ENCODE data around the gene OR11L1. TPM values are rescaled to one million over a fixed set of nuclear protein-coding genes. Genes with fewer than 3 reads are reported as not detected.

The OR11L1 gene
- total RNA-seq, 1 experiment from 2014 or later: not detected

DNA sequence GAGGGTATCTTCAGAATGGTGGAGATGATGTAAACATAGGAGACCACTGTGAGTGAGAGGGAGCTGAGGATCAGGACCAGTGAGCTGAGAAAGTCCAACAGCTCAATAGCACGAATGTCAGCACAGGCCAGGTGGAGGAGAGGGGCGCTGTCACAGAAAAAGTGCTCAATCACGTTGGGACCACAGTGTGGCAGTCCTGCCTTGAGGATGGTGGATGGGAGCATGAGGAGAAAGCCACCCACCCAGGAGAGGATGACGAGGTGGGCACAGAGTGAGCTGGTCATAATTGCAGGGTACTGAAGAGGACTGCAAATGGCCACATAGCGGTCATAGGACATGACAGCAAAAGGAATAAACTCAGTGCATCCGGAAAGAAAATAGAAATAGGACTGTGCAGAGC lies 8.1 kb downstream of the OR11L1 start:
- Histone ChIP-seq H3K9me3 (0 out of 2 replicates have a peak, but pooled peaks cover 4% of the 10 kb centered on the region), H3K36me3 (no peaks in the 10 kb centered on the region), H3K4me3 (no peak overlapping the region), H3K27me3 (no peaks in the 10 kb centered on the region)
- DNase-seq: no peak

DNA sequence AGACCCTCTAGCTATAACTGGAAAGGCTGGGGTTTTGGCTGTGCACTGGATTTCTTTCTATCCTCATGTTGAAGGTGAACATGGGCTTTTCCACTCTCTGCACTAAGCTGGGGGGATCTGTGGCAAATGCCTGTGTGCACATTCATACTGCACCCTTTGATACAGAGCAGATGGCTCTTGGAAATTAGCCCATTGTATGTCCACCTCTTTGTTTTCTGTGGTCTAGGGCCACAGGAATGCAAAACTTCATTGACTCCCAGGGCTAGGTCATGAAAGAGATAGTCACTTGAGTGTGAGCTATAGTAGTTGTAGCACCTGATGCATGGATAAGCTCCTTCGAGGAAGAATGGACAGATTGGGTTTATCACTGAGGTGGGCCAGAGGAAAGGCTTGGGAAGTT lies 12.0 kb downstream of the OR11L1 start:
- H3K36me3 ChIP-seq: no peaks in the 10 kb centered on the region
- H3K27me3 ChIP-seq: no peaks in the 10 kb centered on the region
- H3K9me3 ChIP-seq: no peaks in the 10 kb centered on the region
- DNase-seq: no peak
- no peak overlapping the region for H3K4me3 ChIP-seq

DNA sequence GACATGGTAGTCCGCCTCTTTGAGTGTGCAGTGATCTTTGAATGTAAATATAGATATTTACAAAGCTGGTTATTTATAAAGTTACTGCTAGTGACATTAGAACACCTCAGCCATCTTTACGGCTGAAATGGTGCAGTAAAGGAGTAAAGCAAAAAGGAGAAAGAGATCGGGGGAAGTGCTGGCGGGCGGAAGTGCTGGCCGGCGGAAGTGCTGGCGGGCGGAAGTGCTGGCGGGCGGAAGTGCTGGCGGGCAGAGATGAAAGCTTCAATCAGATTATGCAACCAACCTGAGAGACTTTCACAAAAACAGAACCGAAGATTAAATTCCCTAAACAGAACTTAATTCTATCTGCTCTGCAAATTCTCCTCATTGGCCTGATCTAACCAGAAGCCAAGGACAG lies 16.3 kb downstream of the OR11L1 start:
- DNase-seq: no peak
- Histone ChIP-seq H3K9me3 (no peaks in the 10 kb centered on the region), H3K36me3 (no peaks in the 10 kb centered on the region), H3K4me3 (no peak overlapping the region), H3K27me3 (no peaks in the 10 kb centered on the region)

DNA sequence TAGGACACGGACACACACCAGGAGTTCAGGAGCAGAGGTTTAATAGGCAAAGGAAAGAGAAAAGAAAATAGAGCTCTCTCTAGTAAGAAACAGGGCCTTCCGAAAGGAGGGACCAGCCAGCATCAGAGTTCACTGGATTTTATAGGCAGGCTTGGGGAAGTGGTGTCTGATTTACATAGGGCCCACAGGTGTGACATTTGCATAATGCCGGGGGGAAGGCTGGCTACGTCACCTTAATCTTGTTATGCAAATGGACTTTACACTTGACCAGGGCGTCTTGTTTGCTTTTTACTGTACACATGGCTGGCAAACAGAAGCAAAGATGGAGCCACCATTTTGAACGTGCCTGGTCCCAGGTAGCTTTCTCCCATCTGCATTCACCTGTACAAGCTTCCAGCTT lies 17.7 kb downstream of the OR11L1 start, which contains the start of gene OR14A16:
TSS of gene OR14A16 (minus strand) at position 97 of the 400 bp plus-strand sequence. CDS start 8,390 bp downstream, outside the sequence.
- H3K36me3 ChIP-seq: no peaks in the 10 kb centered on the region
- no peak within 1 kb of the TSS for H3K4me3 ChIP-seq
- H3K27me3 ChIP-seq: no peaks in the 10 kb centered on the region
- no peaks in the 10 kb centered on the region for H3K9me3 ChIP-seq
- no peak for DNase-seq

DNA sequence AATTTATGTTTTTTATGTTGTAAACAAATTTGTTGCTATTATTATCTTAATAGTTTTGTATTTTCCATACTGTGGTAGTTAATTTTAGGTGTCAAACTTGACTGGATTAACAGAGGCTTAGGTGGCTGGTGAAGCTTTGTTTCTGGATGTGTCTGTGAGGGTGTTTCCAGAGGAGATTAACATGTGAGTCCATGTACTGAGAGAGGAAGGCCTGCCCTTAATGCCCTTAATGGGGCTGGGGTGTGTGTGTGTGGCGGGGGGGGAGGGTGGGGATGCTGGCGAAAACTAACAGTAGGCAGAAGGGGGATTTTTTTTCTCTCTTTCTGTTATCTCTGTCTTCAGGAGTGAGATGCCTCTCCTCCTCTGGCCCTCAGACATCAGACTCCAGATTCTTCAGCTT lies 19.6 kb downstream of the OR11L1 start:
- Histone ChIP-seq H3K36me3 (no peaks in the 10 kb centered on the region), H3K4me3 (no peak overlapping the region), H3K9me3 (no peaks in the 10 kb centered on the region), H3K27me3 (no peaks in the 10 kb centered on the region)
- no peak for DNase-seq

DNA sequence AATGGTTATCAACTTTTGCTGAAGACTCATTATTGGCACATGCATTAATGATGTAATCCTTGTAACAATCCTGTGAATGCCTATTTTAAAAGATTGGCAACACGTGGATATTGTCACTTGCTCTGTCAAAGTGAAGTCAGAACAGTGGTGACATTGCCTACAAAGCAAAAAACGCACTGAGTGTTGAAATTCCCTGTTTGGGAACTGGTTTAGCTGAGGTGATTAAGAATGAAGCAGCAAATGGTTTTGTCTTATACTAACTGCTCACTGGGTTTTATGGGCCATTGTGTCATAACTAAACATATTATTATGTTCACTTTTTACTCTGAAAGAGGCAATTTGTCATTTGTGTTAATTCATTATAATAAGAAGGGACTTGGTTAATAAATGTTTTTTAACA lies 29.1 kb downstream of the OR11L1 start:
- Histone ChIP-seq H3K9me3 (no peaks in the 10 kb centered on the region; the same call in 1 of the 2 replicates), H3K4me3 (no peak overlapping the region), H3K27me3 (no peaks in the 10 kb centered on the region), H3K36me3 (no peaks in the 10 kb centered on the region)
- no peak for DNase-seq

DNA sequence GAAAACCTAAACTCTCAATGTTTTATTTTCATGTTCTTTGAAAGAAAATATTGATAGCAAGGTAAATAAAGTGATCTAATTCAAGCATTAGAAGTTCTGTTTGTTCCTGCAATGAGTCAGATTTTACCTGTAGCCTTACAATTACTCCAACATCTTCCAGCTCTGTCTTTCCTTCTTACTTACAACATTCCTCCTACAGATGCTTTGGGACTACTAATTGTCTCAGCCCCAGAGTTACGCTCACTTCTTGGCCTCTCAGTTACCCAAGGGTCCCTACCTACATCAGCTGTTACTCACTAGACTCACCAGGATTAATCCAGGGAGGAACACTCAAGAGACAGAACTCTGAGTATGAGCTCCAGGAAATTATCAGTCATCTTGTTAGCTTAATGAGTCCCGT lies 44.2 kb downstream of the OR11L1 start:
- peaks cover 3% of the 10 kb centered on the region for H3K9me3 ChIP-seq
- no peaks in the 10 kb centered on the region for H3K27me3 ChIP-seq
- no peak for DNase-seq
- no peaks in the 10 kb centered on the region for H3K36me3 ChIP-seq
- no peak overlapping the region for H3K4me3 ChIP-seq

Other genes with a start within 250 kb of the OR11L1 start
- gene OR2G3, start 236.3 kb downstream of the OR11L1 start, total RNA-seq (2014; rRNA removed; shearing (Covaris generic); ENCODE audit: low replicate concordance): not detected in 2 replicates
- not detected in 2 replicates for gene OR13G1, start 162.2 kb downstream of the OR11L1 start, total RNA-seq (2014; rRNA removed; shearing (Covaris generic); ENCODE audit: low replicate concordance)
- not detected in 2 replicates for gene OR6F1, start 125.2 kb downstream of the OR11L1 start, total RNA-seq (2014; rRNA removed; shearing (Covaris generic); ENCODE audit: low replicate concordance)
- not detected in 2 replicates for gene OR14K1, start 103.3 kb downstream of the OR11L1 start, total RNA-seq (2014; rRNA removed; shearing (Covaris generic); ENCODE audit: low replicate concordance)
- gene OR14A2, start 93.8 kb downstream of the OR11L1 start, total RNA-seq (2014; rRNA removed; shearing (Covaris generic); ENCODE audit: low replicate concordance): not detected in 2 replicates
- gene OR1C1, start 81.3 kb downstream of the OR11L1 start, total RNA-seq (2014; rRNA removed; shearing (Covaris generic); ENCODE audit: low replicate concordance): not detected in 2 replicates
- gene OR14A16, start 17.8 kb downstream of the OR11L1 start, total RNA-seq (2014; rRNA removed; shearing (Covaris generic); ENCODE audit: low replicate concordance): not detected in 2 replicates
- gene TRIM58, start 15.3 kb upstream of the OR11L1 start, total RNA-seq (2014; rRNA removed; shearing (Covaris generic); ENCODE audit: low replicate concordance): 10.8 and 13.7 TPM in 2 replicates
- 1.7 and 4.0 TPM in 2 replicates for gene OR2W3, start 53.7 kb upstream of the OR11L1 start, total RNA-seq (2014; rRNA removed; shearing (Covaris generic); ENCODE audit: low replicate concordance)
- not detected in 2 replicates for gene OR2T8, start 78.4 kb upstream of the OR11L1 start, total RNA-seq (2014; rRNA removed; shearing (Covaris generic); ENCODE audit: low replicate concordance)
- gene OR2AJ1, start 83.0 kb upstream of the OR11L1 start, total RNA-seq (2014; rRNA removed; shearing (Covaris generic); ENCODE audit: low replicate concordance): not detected in 2 replicates
- not detected in 2 replicates for gene OR2L8, start 107.0 kb upstream of the OR11L1 start, total RNA-seq (2014; rRNA removed; shearing (Covaris generic); ENCODE audit: low replicate concordance)
- not detected in 2 replicates for gene OR2AK2, start 123.3 kb upstream of the OR11L1 start, total RNA-seq (2014; rRNA removed; shearing (Covaris generic); ENCODE audit: low replicate concordance)
- gene OR2L5, start 171.8 kb upstream of the OR11L1 start, total RNA-seq (2014; rRNA removed; shearing (Covaris generic); ENCODE audit: low replicate concordance): not detected in 2 replicates
- 0.16 TPM in 1 of 2 replicates, not detected in the other for gene OR2L2, start 188.2 kb upstream of the OR11L1 start, total RNA-seq (2014; rRNA removed; shearing (Covaris generic); ENCODE audit: low replicate concordance)
- gene OR2L3, start 204.9 kb upstream of the OR11L1 start, total RNA-seq (2014; rRNA removed; shearing (Covaris generic); ENCODE audit: low replicate concordance): not detected in 2 replicates

Data from MG63 (cell line).